GM19239 (cell line): ENCODE results near the gene MTX3.

Experiments used
- DNase-seq: peaks from one replicate; pipeline ENCODE4 v3.0.0; 2011; ENCODE audit warnings: low spot score; ENCODE audit not compliant: insufficient read length
- FAIRE-seq: peaks from 2 replicates; lab custom pipeline; 2011; peaks lifted over from hg19 to GRCh38; lab: Jason Lieb, UNC

MTX3 gene

DNA sequence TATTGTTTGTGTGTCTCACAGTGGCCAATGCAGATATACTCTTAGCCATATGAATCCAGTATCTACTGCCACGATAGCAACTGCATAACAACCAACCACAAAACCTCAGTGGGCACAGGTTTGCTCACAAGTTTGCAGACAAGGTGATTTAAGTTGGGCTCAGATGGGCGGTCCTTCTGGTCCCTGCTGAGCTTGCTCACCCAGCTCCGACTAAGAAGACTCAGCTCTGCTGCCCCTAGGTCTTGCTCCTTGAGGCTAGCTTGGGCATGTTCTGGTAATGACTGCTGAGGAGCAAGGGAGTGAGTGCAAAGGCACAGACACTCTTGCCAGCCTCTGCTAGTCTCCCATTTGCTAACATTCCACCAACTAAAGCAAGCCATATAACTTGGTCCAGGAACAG lies 52.6 kb downstream of the MTX3 start:
- DNase-seq (no peak), FAIRE-seq (no peak)

DNA sequence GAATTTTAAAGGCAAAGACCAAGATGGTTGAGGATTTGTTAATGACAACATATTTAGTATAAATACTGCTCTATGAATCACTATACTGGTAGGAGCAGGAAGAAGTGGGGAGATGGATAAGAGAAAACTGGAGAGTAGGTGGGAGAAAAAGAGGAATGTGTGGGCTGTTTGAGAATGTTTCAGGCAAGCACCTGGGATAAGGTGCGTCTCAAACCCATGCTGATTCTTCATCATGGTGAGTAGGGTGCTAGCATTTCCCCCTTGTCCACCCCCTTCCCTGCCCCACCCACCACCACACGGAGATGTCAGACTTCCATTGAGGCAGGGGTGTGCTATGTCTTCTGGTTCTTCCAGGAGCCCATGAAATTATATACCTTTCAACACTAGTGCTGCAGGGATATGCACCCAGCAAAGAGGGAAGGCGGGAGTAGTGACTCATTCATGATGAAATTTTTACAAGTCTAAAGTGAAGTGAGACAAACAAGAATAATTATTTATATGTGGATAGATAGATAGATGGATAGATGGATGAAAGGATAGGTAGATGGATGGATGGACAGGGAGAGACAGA lies 54.3 kb downstream of the MTX3 start:
- FAIRE-seq (no peak), DNase-seq (no peak)

DNA sequence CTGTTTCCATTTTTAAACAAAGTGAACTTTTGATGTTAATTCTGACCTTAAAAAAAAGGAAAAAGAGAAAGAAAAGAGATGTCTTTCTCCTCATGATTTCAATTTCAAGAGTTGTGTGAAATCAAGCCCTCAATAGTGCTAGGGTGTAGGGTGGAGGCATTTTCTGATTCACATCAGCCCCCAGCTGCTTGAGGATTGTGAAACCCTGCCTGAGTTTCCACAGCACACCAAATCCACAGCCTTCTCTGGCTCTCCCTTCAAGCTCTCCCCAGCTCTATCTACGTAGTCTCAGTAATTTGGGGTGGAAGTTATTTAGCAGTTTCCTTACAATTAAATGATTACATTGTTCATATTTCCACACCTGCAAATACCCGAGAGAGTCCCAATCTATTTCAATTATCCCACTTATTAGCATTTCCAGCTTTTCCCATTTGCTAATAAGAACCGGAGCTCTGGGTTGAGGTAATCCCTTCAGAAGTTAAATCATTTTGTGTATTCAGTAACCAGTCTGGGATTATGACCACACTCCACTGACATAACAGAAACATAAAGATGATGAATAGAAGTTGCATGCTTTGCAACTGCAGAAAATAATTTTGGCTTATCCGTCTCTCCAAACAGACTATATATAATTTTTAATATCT lies 54.9 kb downstream of the MTX3 start:
- DNase-seq (no peak), FAIRE-seq (no peak)

DNA sequence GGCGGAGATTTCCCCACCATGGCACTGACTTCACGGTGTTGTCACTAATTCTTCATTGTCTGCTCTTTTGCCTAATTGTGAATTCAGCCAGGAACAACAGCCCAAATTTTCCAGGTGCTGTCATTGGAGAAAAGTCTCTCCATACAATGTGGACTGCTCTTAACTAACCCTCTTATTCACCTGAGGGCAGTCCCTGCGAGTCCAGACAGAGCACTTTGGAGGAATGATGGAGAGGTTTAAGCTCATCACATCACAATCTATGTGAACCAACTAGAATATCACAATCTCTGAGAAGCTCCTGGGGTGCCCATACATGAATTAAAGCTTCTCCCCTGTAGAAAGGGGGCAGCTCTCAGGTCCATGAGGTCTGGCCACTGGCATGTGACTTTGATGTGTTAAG lies 56.4 kb downstream of the MTX3 start:
- FAIRE-seq: no peak

DNA sequence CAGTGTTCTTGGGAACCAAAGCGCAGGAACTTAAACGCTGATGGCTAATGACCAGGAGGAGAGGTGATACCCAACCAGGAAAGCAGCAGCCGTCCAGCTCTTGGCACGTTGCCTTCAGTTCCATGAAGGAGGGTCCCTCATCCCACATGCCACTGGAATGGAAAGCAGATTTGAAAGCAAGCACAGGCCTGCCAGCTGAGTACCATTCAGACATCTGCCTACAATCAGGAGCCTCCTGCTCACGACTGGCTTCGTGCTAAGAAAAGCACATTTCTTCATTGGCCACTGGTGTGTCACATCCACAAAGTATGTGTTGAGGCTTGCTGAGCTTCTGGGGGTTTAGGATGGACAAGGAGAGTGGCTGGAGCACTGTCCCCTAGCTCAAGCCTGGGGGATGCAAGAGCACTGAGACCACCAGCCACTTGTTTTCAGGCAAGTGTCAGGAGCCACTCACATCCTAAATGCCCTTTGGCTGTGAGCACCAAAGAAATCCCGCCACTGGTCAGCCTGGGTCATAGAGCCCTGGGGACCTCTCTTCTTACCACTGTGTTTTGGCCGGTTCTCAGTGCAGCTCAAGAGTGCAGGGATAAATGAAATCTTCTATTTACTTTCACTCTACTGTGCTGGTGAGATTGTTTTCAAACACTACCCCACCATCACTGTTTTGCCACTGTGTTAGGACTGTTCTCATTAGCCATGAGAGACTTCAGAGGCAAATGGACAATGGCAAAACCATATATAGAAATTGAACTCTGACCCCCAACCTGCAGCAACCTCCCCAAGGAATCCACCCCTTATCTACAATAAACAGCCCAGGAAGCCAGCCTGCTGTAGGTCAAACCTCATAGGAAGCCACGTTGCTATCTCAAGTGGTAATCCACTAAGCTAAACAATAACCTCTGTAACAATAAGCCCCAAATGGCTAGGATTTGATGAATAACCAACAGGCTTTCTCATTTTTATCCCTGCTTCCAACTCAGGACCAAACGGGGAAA lies 58.3 kb downstream of the MTX3 start:
- no peak for DNase-seq
- FAIRE-seq: no peak

More for the DNA sequence above, 56.4 kb downstream of the MTX3 start:
- DNase-seq: no peak

DNA sequence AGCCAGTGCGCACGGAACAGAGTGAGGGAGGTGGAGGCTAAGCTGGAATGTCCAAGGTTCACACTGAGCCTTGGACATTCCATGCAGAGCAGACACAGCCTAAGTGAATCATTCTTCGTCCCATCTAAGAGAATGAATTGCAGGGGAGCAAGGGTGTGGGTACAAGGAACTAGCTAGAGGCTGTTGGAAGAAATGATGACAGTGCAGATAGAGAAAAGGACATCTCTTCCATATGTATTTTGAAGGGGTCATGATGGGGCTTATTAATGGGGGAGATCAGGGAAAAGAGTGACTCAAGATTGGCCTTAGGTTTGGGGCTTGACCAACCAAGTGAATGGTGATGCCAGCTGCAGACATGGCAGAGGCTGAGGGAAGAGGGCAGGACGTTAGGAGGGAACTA lies 59.2 kb downstream of the MTX3 start:
- DNase-seq: no peak
- no peak for FAIRE-seq

DNA sequence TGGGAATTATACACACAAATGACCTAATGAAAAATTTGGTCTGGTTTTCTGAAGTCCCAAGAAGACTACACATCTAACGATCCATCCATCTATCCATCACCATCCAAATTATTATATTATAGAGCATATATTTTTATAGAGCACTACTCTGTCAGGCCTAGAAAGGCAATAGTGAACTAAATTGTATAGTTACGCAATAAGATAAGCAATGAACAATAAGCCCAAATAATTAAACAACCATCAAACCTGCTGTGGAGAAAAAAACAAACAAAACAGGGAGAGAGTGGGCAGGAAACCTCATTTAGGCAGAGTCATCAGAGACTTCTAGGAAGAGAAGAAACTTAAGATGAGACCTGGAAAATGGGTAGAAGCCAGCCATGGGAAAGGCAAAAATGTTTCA lies 59.7 kb downstream of the MTX3 start:
- DNase-seq: no peak
- no peak for FAIRE-seq

DNA sequence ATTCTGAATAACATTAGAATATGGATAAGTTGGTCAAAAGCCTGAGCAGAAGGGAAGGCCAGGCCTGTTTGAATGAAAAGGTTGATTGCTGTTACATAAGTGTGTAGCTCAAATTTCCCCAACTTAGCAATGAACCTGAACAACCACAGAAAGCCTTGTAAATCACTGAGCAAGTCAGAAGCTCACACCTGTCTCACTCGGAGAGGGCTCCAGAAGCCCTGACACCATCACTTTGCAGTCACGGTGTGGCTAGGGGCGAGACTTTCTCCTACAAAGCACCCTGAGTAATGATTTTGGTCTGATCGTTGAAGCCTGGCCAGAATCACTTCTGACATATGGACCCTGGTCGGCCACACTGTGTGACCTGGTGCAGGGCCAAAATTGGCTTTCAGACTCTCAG lies 62.0 kb downstream of the MTX3 start:
- DNase-seq (no peak), FAIRE-seq (no peak)
